NCI-H748 (cell line): Measurements from ENCODE around the gene PRKCD.
A peak's percentile ranks its signal among the peaks of the same experiment; 100 is the strongest.

ENCODE experiments used
- DNase-seq: peaks from one replicate; lab custom pipeline; 2025; ENCODE audit not compliant: unreplicated experiment; lab: John Stamatoyannopoulos, UW

PRKCD gene

DNA sequence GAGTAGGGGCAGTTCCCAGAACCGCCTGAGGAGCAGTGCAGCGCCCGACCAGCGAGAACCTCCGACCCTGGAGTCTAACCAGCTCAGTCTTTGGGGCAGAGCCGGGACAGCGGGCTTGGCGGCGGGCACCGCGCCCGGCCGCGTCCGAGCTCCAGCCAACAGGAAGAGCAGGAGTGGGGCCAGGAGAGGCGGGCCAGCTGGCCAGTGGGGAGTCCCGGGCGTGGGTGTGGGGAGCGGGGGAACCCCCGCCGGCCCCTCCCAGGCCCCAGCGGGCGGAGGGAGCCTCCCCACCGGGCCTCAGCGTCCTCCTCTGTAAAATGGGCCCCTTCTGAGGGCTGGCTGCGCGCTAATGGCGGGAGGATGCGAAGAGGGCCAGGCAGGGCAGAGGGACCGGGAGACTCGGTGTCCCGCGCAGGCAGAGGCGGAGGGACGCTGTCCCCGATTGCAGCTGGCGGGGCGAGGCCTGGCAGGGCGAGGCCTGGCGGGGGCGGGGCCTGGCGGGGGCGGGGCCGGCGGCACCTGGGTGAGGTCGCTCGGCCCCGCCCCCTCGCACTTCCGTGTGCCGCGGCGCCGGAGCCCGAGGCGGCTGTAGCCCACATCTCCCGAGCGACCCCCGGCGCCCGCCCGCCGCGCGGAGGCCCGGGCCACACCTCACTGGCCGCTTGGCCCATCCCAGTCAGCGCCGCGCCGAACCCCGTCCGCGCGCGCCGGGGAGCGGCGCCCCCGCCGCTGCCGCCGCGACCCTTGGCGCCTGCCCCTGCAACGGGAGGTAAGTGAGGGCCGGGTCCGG lies at the start of gene PRKCD:
TSS of gene PRKCD (plus strand) at position 550 of the 790 bp plus-strand sequence. CDS start 17,214 bp downstream, outside the sequence.
- DNase-seq = peak; percentile 77

DNA sequence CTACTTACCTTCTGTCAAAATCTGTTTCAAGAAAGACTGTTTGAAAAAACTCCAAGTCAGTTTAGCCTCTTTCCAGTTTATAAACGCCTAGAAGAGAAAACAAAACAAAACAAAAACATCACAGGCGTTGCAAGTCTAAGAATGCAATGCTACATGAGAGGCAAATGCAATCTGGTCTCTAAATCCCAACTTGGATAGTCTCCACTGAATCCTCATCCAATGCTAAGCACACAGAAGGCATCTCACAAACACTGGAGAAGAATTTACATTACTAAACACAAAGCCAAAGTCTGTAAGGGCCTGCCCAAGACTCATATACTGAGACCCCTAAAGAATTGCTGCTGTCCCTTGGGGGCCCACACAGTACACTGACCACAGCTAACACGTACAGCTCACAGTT lies 49.2 kb upstream of the PRKCD start:
- no peak for DNase-seq

DNA sequence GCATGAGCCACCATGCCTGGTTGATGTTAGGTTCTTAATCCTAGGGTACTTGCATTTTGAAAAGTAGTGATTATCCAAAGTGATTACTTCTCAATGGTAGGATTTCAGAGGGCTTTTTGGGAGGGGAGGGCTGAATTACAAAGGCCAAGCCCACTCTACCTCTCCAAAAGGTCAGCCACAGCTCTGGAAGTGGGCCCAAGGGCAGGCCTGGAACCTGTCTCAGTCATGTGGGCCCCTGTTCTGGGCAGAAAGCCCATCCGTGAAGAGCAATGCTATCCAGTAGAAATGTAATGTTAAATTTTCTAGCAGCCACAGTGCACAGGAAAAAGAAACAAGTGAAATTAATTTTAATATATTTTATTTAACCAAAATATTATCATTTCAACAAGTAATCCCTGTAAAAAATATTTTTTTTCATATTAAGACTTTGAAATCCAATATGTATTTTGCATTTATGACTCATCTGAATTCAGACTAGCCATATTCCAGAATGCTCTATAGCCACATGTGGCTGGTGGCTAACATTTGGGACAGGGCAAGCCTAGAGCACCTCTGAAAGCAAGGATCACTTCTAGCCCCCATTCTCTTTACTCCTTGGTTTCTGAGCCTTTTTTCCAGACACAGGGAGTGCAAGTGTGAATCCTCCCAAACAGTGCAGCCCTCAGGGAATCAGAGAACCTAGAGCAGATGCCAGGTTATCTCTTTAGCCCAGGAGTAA lies 47.6 kb upstream of the PRKCD start:
- no peak for DNase-seq

DNA sequence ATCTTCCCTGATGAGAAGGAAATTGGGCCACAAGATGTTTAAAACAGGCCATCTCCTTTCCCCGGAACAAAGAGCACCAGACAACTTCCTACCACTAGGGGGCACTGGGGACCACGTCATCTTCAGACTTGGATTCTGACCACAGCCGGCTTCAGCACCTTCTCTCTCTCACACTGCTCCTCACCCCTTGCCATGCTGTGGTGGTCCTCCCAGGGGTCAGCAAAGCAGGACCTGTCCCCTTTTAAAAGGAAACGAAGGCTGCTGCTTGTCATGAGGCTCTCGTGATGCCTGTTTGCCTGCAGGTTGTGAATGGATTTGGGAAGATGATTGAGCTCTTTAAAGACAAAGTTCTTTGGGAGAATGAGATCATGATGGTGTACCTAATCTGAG lies 47.0 kb upstream of the PRKCD start:
- DNase-seq = peak; percentile 57

DNA sequence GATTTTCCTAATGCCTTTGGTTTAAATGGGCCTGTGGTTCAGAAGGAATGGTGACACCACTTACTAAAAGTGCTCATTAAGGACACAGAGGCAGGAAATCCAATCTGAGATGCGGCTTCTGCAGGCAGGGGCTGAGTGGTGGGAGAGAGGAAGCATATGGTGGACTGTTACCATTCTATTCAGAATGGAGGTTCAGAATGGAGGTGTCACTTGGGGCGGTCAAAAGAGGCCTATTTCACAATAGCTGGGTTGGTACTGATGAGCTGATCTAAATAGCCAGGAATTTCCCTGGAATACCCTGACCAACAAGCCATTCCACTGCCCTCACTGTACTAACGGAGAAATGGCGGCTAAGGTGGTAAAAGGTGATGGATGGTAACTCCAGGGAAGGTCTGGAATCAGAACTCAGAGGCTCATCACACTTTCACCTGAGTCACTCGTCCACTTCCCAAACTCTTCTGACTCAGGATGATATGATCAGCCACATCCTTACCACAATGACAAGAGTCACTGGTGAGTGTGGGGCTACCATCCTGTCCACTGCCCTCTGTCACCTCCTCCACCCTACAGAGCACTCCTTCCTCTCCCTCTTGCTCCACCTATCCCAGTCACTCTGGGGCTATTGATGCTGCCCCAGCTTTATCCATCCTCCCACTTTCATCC lies 46.5 kb upstream of the PRKCD start:
- no peak for DNase-seq

DNA sequence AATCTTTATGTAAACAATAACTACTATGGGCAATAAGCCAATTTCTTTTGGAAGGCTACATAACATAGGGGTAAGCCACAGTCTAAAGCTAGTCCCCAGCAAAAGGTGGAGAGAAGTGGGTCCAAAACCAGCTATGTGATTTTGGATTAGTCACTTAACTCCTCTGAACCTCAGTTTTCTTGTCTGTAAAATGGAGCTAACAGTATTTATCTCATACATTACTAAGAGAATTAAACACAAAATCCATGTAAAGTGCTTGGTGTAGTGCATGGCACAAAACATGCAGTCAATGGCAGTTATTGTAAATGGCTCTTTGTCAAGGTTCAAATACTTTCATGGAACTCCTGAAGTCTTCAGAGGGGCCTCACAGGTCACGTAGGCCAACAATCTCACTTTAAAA lies 44.1 kb upstream of the PRKCD start:
- no peak for DNase-seq

DNA sequence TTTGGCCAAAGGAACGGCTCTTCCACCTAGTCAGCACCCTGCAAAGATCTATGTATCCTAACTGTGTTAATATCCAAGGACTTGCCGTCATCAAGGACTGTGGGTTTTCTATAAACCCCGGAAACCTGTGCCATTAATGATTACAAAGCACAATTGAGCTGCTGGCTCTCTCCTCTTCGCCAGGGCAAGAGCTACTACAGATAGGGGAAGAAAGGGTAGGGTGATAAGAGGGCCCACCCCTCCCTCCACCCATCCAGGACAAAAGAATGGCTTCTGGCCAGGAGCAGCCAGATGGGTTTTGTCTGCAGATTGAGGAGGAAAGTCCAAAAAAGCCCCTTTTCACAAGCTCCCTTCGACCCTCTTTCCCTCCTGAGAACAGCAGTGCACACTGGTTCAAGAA lies 40.7 kb upstream of the PRKCD start:
- no peak for DNase-seq

DNA sequence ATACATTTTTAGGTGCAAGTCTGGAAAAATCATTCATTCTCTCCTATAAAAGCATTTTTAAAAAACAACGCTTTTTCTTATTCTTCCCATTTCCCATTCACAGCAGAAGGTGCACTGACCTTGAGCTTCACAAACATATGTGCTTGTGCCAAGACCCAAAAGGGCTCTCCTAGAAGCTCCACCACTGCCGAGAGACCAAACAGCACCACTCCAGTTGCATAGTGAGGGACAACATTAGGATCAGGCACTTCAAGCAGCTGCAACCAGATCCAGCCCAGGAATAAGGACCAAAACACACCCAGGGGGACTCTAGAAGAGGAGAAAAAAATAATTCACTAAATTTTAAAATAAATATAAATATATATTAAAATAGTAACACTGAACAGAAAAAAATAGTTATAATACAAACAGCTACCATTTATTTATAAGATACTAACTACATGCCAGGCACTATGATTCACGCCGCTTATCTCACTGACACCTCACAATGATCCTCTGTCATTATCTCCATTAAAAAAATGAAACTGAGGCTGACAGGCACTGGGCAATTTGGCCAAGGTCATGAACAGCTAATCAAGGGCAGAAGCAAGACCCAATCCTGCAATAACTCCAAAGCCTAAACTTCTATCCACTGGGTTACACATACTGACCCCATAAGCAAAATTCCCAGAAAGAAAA lies 38.6 kb upstream of the PRKCD start:
- DNase-seq = no peak

DNA sequence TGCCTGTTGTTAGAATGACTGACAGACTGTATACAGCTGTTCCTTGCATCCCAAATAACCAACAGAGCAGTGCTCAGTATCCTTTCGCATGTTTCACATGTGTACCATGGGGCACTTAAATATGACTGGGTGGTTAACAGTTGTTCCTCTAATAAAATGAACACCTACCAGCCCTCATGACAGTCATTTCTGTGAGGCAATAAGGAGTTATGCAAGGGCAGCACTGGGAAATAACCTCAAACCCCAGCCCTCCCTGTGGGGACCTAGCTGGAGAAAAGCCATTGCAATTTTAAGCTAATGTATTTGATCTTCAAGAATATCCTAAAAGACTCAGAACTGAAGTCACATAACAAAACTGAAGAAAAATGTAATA lies 38.1 kb upstream of the PRKCD start:
- no peak for DNase-seq

DNA sequence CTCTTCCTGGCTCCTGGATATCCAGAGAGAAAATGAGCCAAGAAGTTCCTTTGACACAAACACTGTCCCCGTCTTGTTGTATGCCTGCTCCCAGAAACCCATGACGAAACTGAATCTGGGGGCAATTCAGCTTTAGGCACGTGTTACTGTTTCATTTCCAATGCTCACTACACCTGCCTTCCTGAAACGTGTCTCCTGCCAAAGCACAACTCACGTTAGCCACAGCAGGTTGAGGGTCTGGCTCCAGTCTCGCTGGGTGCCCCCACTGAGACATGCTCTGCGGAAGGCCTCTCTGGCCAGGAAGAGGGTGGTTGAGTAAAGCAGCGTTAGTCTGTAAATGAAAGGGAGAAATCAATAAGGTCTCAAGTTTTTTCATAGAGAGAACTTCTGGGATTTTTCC lies 37.5 kb upstream of the PRKCD start:
- DNase-seq = no peak

DNA sequence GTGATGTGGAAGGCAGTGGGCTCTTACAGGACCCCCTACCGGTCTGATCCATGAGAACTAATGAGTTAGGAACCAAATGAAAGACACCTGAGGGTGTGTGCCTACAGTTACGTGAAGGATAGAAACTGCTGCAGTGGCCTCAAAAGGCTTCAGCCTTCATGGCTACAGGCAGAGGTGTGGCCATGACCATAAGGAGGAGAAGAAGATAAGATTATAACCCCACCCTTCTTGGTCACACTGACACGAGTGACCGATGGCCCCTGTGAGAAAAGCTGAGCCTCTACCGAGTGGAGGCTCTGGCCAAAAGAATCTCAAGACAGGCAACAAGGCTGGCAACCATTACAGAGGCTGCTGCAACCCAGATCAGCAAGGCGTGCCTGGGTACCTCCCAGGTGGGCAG lies 37.1 kb upstream of the PRKCD start:
- no peak for DNase-seq

DNA sequence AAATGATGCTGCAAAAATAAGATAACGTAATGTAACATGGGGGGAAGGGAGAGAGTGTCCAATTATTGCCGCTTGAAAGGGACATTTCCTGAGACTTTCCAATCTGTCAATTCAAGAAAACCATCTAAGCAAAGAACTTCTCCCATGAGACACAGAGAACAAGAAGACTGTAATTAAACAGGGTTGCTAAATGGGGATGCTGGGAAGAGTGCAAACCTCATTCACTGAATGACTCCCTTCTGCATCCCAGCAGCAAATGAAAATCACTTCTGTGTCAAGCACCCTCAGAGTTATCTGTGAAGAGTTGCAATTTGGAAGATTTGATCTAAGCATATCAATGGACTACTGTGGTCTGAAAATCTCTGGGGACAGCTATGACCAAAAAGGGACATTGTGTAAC lies 34.4 kb upstream of the PRKCD start:
- DNase-seq = no peak

DNA sequence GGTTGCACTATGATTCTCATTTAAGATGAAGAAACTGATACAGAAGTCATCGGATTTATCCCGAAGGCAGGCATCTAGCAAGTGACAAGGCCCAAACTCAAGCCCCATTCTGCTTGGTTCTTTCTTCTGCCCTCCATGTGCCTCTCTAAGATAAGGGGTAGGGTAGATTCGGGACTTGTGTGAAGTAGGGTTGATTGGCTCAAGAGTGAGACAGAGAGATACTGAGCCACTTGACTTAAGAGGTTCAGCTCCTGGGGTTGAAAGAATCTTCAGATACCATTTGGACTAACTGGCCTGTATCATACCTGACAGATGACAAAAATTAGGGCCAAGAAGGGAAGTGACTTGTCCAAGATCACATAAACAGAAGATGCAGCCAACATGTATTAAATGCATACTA lies 31.7 kb upstream of the PRKCD start:
- no peak for DNase-seq

DNA sequence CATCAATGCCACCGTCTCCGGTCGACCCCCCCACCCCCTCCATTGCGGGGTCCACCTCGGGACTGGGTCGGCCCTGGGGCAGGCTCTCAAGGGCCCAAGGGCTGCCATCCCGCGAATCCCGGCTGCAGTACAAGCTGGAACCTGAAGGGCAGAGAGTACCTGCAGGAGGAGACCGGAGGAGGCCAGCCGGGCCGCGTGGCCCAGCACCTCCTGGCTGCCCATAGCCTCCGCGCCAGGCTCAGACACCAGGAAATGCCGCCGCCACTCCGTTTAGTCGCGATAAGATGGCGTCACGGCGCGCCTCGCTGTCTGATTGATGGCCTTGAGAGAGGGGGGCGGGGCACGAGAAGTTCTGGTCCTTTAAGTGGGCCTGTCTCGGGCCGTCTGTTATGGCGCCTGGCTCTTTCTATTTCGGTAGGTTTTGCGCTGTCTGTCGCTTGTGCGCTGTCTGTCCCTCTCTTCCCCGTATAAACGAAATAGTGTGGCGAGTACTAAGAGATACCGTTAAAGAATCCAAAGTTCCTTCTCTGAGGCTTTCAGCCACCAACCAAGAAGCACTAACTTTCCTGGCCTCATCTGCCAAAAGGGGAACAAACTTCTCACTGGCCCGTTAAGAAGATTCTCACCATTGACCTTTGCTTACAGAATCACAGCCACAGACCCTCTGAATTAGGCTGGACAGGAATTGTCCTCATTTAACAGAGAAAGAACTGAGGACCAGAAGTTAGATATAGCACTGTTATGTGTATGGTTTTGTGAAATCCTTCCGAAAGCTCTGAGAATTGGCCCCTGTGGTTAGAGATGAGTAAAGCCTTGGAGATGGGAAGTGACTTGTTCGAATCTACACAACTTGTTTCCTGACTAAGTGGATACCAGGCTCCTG lies 30.6 kb upstream of the PRKCD start, which contains the start of gene RFT1:
TSS of gene RFT1 (minus strand) at position 257 of the 883 bp plus-strand sequence. CDS start at position 222, 35 bp downstream.
- peak; percentile 91 for DNase-seq

DNA sequence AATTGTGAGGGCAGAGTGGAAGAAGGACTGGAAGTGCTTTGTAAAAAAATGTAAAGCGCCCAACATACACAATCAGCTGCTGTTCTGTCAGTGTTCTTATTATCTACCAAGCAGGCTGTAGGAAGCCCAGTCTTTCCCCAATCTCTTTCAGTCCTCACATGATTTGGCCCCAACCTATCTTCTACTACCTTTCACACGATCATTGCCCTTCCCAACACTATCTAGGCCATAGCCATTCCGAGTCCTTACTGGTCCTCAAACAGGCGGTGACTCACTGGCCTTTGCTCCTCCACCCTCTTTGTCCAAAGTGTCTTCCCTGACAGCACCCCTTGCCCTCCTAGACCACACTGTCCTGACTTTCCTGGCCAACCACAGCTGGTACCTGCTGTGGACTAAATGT lies 29.9 kb upstream of the PRKCD start:
- no peak for DNase-seq

DNA sequence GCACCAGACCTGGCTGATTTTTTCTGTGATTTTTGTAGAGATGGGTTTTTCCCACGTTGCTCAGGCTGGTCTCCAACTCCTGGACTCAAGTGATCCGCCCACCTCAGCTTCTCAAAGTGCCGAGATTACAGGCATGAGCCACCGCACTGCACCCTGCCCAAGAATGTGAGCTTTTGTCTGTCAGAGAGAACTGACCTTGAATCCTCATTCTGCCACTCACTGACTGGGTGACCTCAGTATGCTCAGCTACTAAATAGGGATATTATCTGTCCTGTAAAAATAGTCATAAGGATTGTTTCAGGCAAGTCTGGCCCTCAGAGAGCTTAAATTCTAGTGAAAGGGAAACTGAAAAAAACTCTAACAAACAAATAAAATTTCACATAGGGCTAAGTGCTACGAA lies 28.7 kb upstream of the PRKCD start:
- DNase-seq = no peak

DNA sequence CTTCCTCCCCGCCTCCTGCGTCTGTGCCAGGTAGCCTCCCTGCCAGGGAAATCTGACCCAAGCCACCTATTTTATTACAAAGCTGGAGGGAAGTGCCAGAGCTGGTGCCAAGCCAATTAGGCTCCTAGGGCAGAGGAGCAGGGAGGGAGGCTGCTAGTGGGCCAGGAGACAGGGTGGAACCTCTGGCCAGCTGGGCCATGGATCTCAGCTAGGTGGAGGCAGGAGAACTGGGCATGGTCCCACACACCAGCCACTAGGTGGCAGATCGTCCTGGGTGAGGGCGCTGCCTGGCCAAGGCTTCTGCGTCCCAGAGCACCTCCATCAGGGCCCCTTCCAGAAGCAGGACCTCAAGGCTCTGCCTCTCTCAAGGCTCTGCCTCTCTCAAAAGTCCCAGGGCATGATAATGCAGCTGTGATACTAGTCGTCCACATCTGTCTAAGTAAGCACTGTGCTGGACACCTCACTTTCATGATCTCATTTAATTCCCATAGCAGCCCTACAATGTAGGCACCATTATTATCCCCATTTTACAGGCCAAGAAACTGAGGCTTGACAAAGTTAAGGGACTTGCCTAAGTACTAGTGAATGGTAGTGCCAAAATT lies 26.3 kb upstream of the PRKCD start:
- peak; percentile 49 for DNase-seq

DNA sequence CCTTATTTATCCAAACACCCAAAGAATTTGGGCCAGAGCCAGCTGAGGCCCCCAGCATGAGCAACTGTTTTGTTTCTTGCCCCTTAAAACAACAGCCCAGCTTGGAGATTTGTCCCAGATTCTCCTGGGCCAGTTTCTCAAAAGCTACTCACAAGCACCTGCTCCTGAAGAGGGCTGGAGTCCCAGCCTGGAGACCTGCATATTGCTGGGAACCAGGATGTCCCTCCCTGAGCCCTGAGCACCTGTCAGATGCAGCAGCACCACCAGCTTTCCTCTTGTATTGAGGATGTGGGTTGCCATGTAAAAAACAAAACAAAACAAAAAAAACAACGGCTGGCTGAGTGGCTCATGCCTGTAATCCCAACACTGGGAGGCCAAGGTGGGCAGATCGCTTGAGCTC lies 23.8 kb upstream of the PRKCD start:
- DNase-seq = peak; percentile 1

DNA sequence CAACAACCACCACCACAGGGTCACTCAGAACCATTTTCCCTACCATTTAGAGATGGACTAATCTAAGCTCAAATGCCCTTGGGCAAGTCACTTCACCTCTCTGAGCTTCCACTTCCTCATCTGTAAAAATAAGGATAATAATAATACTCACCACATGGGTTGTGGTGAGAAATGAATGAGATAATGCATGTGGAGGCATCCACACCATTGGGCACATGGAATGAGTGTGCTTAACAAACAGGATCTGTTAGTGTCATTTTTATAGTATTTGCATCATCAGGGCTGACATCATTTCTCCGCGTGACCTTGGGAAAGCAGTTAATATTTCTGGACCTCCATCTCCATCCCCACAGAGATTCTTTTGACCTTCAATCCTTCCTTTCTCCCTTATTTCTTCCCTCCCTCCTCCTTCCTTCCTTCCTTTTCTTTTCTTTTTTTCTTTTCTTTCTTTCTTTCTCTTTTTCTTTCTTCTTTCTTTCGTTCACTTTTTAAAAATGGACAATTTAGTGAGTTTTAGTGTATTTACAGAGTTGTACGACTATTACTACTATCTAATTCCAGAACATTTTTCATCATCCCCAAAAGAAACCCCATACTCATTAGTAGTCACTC lies 23.1 kb upstream of the PRKCD start:
- no peak for DNase-seq
